HepG2 (cell line): Measurements from ENCODE around the gene IGIP. TPM values are rescaled to one million over a fixed set of nuclear protein-coding genes. Genes with fewer than 3 reads are reported as not detected.

Experiments
- ELF1 ChIP-seq: sonication (generic); formaldehyde crosslinking; IDR thresholded peaks from 2 replicates; pipeline ENCODE4 v1.4.0; 2020; ENCODE audit warnings: missing genetic modification reagents
- FOXC1 ChIP-seq: sonication (generic); formaldehyde crosslinking; IDR thresholded peaks from 2 replicates; pipeline ENCODE4 v1.8.0; 2022; ENCODE audit warnings: mild to moderate bottlenecking, missing genetic modification reagents, borderline replicate concordance
- JUN ChIP-seq: sonication (generic); formaldehyde crosslinking; IDR thresholded peaks from 2 replicates; pipeline ENCODE4 v1.4.0; 2020; ENCODE audit warnings: mild to moderate bottlenecking, missing genetic modification reagents
- NCOA5 ChIP-seq: sonication (generic); formaldehyde crosslinking; IDR thresholded peaks from 2 replicates; pipeline ENCODE4 v1.4.0; 2020; ENCODE audit warnings: missing genetic modification reagents
- PHF8 ChIP-seq: sonication (generic); formaldehyde crosslinking; IDR thresholded peaks from 2 replicates; pipeline ENCODE4 v1.5.0; 2020; ENCODE audit warnings: missing genetic modification reagents
- PLRG1 ChIP-seq: fragments of 450-650 bp; conservative IDR thresholded peaks from 2 replicates; pipeline ENCODE4 v1.6.1; 2016
- SNRNP70 ChIP-seq: fragments of 200-400 bp; formaldehyde crosslinking; IDR thresholded peaks from 2 replicates; pipeline ENCODE4 v1.6.1; 2017; ENCODE audit warnings: mild to moderate bottlenecking, low read depth, low read length, moderate library complexity
- STAG1 ChIP-seq: sonication (generic); formaldehyde crosslinking; IDR thresholded peaks from 2 replicates; pipeline ENCODE4 v1.4.0; 2020; ENCODE audit warnings: missing genetic modification reagents
- ZBTB1 ChIP-seq: sonication (generic); formaldehyde crosslinking; IDR thresholded peaks from 2 replicates; pipeline ENCODE4 v1.4.0; 2020; ENCODE audit warnings: missing genetic modification reagents, borderline replicate concordance
- ZBTB7B ChIP-seq: sonication (generic); formaldehyde crosslinking; IDR thresholded peaks from 2 replicates; pipeline ENCODE4 v1.4.0; 2020; ENCODE audit warnings: missing genetic modification reagents
- ZMYM3 ChIP-seq: sonication (generic); formaldehyde crosslinking; IDR thresholded peaks from 2 replicates; pipeline ENCODE4 v1.5.1; 2020; ENCODE audit warnings: mild to moderate bottlenecking, missing genetic modification reagents
- ZNF281 ChIP-seq: sonication (generic); formaldehyde crosslinking; IDR thresholded peaks from 2 replicates; pipeline ENCODE4 v1.4.0; 2020; ENCODE audit warnings: missing genetic modification reagents, borderline replicate concordance
- ZNF414 ChIP-seq: sonication (generic); formaldehyde crosslinking; IDR thresholded peaks from 2 replicates; pipeline ENCODE4 v1.5.0; 2020; ENCODE audit warnings: missing genetic modification reagents
- ZNF644 ChIP-seq: IDR thresholded peaks from 2 replicates; pipeline ENCODE4 v1.6.1; 2016; ENCODE audit warnings: low read depth
- ZNF747 ChIP-seq: sonication (generic); formaldehyde crosslinking; IDR thresholded peaks from 2 replicates; pipeline ENCODE4 v1.8.1; 2023; ENCODE audit warnings: missing genetic modification reagents, mild to moderate bottlenecking, borderline replicate concordance
- ZNF782 ChIP-seq: sonication (generic); formaldehyde crosslinking; IDR thresholded peaks from 2 replicates; pipeline ENCODE4 v1.4.0; 2020; ENCODE audit warnings: missing genetic modification reagents, mild to moderate bottlenecking, borderline replicate concordance
- polyA plus RNA-seq, 8 experiments: library from polyadenylated mRNA; depleted of rRNA in 3 of 8; stranded (reverse) in 7 of 8; unstranded in 1 of 8; fragments of >200 nt; fragmentation: Illumina TruSeq in 4 of 8; extraction: Trizol in 4 of 8; gene quantifications; 2 replicates each; pipeline versions ENCODE4 v1.2.1 to v1.2.3, GENCODE V29; 2011 to 2016; ENCODE audit warnings: low read depth in 4 of 8, missing spikeins in 1 of 8, mixed read lengths in 1 of 8; ENCODE audit not compliant: insufficient read depth in 1 of 8
- total RNA-seq, 5 experiments: library from RNA; depleted of rRNA; stranded (reverse); fragments of >200 nt; fragmentation: Illumina TruSeq; extraction: Trizol; gene quantifications; 2 replicates each; pipeline ENCODE4 v1.2.3, GENCODE V29; 2016; ENCODE audit warnings: low read depth in 1 of 5
- TF ChIP-seq, protein P1 (sequence below): sonication (generic); formaldehyde crosslinking; IDR thresholded peaks from 2 replicates; pipeline ENCODE4 v1.5.1; 2020; ENCODE audit warnings: mild to moderate bottlenecking, missing genetic modification reagents, borderline replicate concordance
- TF ChIP-seq, protein P2 (sequence below): sonication (generic); formaldehyde crosslinking; IDR thresholded peaks from 2 replicates; pipeline ENCODE4 v1.4.0; 2020; ENCODE audit warnings: missing genetic modification reagents, mild to moderate bottlenecking, borderline replicate concordance

Gene IGIP
- total and polyA plus RNA-seq, 2 of the 13 experiments (the other 11 are each of a cell fraction or from before 2014, with no cell fraction given), result 1.7 to 2.1 TPM

- TF ChIP-seq ZNF747 (CRISPR knock-in tag) (peak; percentile 96), ZNF782 (CRISPR knock-in tag) (peak; percentile 83; the same call in 1 of the 2 replicates), ELF1 (CRISPR knock-in tag) (0 out of 2 replicates have a peak, but pooled peaks have one; percentile 25), ZNF644 (CRISPR knock-in tag) (0 out of 2 replicates have a peak, but pooled peaks have one; percentile 11), ZBTB7B (CRISPR knock-in tag) (peak; percentile 62; the same call in 1 of the 2 replicates), PLRG1 (no peak), JUN (0 out of 2 replicates have a peak, but pooled peaks have one; percentile 29), ZBTB1 (CRISPR knock-in tag) (no peak), SNRNP70 (no peak), ZNF414 (CRISPR knock-in tag) (peak; percentile 96), STAG1 (CRISPR knock-in tag) (no peak), FOXC1 (peak; percentile 81), PHF8 (CRISPR knock-in tag) (peak; percentile 96), ZNF281 (peak; percentile 63; the same call in 1 of the 2 replicates), ZMYM3 (CRISPR knock-in tag) (0 out of 2 replicates have a peak, but pooled peaks have one; percentile 54), NCOA5 (CRISPR knock-in tag) (no peak)
- TF ChIP-seq, protein P1, sequence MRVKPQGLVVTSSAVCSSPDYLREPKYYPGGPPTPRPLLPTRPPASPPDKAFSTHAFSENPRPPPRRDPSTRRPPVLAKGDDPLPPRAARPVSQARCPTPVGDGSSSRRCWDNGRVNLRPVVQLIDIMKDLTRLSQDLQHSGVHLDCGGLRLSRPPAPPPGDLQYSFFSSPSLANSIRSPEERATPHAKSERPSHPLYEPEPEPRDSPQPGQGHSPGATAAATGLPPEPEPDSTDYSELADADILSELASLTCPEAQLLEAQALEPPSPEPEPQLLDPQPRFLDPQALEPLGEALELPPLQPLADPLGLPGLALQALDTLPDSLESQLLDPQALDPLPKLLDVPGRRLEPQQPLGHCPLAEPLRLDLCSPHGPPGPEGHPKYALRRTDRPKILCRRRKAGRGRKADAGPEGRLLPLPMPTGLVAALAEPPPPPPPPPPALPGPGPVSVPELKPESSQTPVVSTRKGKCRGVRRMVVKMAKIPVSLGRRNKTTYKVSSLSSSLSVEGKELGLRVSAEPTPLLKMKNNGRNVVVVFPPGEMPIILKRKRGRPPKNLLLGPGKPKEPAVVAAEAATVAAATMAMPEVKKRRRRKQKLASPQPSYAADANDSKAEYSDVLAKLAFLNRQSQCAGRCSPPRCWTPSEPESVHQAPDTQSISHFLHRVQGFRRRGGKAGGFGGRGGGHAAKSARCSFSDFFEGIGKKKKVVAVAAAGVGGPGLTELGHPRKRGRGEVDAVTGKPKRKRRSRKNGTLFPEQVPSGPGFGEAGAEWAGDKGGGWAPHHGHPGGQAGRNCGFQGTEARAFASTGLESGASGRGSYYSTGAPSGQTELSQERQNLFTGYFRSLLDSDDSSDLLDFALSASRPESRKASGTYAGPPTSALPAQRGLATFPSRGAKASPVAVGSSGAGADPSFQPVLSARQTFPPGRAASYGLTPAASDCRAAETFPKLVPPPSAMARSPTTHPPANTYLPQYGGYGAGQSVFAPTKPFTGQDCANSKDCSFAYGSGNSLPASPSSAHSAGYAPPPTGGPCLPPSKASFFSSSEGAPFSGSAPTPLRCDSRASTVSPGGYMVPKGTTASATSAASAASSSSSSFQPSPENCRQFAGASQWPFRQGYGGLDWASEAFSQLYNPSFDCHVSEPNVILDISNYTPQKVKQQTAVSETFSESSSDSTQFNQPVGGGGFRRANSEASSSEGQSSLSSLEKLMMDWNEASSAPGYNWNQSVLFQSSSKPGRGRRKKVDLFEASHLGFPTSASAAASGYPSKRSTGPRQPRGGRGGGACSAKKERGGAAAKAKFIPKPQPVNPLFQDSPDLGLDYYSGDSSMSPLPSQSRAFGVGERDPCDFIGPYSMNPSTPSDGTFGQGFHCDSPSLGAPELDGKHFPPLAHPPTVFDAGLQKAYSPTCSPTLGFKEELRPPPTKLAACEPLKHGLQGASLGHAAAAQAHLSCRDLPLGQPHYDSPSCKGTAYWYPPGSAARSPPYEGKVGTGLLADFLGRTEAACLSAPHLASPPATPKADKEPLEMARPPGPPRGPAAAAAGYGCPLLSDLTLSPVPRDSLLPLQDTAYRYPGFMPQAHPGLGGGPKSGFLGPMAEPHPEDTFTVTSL (CRISPR knock-in tag), result peak; percentile 32; the same call in 1 of the 2 replicates
- TF ChIP-seq, protein P2, sequence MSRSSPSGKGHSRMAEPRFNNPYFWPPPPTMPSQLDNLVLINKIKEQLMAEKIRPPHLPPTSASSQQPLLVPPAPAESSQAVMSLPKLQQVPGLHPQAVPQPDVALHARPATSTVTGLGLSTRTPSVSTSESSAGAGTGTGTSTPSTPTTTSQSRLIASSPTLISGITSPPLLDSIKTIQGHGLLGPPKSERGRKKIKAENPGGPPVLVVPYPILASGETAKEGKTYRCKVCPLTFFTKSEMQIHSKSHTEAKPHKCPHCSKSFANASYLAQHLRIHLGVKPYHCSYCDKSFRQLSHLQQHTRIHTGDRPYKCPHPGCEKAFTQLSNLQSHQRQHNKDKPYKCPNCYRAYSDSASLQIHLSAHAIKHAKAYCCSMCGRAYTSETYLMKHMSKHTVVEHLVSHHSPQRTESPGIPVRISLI (CRISPR knock-in tag), result no peak
Measured at GRCh38 chr5:140107312-140108092, 18.2 kb upstream of the IGIP start (continued).
